HL-60 (cell line): Measurements from ENCODE around the gene DGUOK.
"Not testable (repeated sequence)": the region's sequence is repeated elsewhere in the genome, so short reads cannot be mapped to it uniquely, and the experiment has no call there.

Experiments
- DNase-seq, 2 experiments: peaks; one replicate each; pipeline ENCODE4 v3.0.0-alpha.2; 2010 to 2020; ENCODE audit warnings: low read depth in 1 of 2, low spot score in 1 of 2
- H3K27ac ChIP-seq: fragments of 250-450 bp; sonication (Bioruptor Pico); replicated peaks from 2 replicates; pipeline ENCODE4 v1.5.1; 2020; ENCODE audit warnings: mild to moderate bottlenecking, moderate library complexity
- H3K27me3 ChIP-seq: fragments of 250-450 bp; sonication (Bioruptor Pico); 2 replicates; pipeline ENCODE4 v1.5.1; 2021; ENCODE audit warnings: mild to moderate bottlenecking, moderate library complexity; ENCODE audit not compliant: insufficient read depth, poor library complexity, severe bottlenecking
- H3K4me3 ChIP-seq: replicated peaks from 2 replicates; pipeline ENCODE4 v1.5.1; 2011; ENCODE audit warnings: mild to moderate bottlenecking, control low read depth, low read length; ENCODE audit not compliant: insufficient read depth
- CTCF ChIP-seq: IDR thresholded peaks from one replicate; pipeline ENCODE4 v1.5.1; 2011; ENCODE audit warnings: low read length, control low read depth, inconsistent platforms; ENCODE audit not compliant: insufficient read depth
- GABPA ChIP-seq: IDR thresholded peaks from 2 replicates; pipeline ENCODE4 v1.6.1; 2012; ENCODE audit warnings: low read depth
- POLR2AphosphoS5 ChIP-seq: IDR thresholded peaks from 2 replicates; pipeline ENCODE4 v1.6.1; 2012; ENCODE audit warnings: low read depth
- REST ChIP-seq: IDR thresholded peaks from 2 replicates; pipeline ENCODE4 v1.6.1; 2012; ENCODE audit warnings: low read depth; ENCODE audit not compliant: insufficient replicate concordance
- SPI1 ChIP-seq: IDR thresholded peaks from 2 replicates; pipeline ENCODE4 v1.6.1; 2012; ENCODE audit warnings: low read depth, mild to moderate bottlenecking, borderline replicate concordance
- long read RNA-seq: library from polyadenylated mRNA; unstranded; transcript quantifications from one replicate; pipeline ENCODE4 v2.0.0, GENCODE V29; 2020

Gene DGUOK
- long read RNA-seq, transcript DGUOK-201 (7 exons, 1,144 nt): major isoform, 32 of 129 reads
- long read RNA-seq, transcript DGUOK-202 (5 exons, 880 nt): minor isoform, 17 of 129 reads
- long read RNA-seq, transcript DGUOK-203 (4 exons, 703 nt): major isoform, 32 of 129 reads
- long read RNA-seq, transcript DGUOK-208 (6 exons, 1,029 nt): minor isoform, 24 of 129 reads
- long read RNA-seq, partial matches to known transcripts: 1 of 129 reads
- long read RNA-seq, other reads (novel, unspliced or antisense): 22 of 129 reads

GRCh38 chr2:73926493-73927327, at the start of gene DGUOK:
TSS of gene DGUOK (plus strand) at chr2:73926880. CDS start at chr2:73926911, 31 bp downstream.
- Histone ChIP-seq H3K27me3 (no peaks in the 10 kb centered on the region), H3K27ac (peak within 1 kb of the TSS; percentile 88), H3K4me3 (peak within 1 kb of the TSS; percentile 92)
- DNase-seq: peak; percentile 99 to 100
- TF ChIP-seq POLR2AphosphoS5 (peak; percentile 97), GABPA (peak; percentile 89), CTCF (no peak), REST (peak; percentile 56), SPI1 (peak; percentile 98)

- Histone ChIP-seq H3K27me3 (no peaks in the 10 kb centered on the region), H3K4me3 (peak overlapping the region; percentile 15; the same call in 1 of the 2 replicates), H3K27ac (peak overlapping the region; percentile 64)
- peak; percentile 41 to 66 for DNase-seq
- no peak for TF ChIP-seq CTCF
- TF ChIP-seq POLR2AphosphoS5: no peak
- peak; percentile 70; the same call in 1 of the 2 replicates for TF ChIP-seq SPI1
These were observed 49.4 kb upstream of the DGUOK start for GRCh38 chr2:73877071-73877802.

- H3K4me3 ChIP-seq, H3K27me3 ChIP-seq, DNase-seq: not testable (repeated sequence)
- peak overlapping the region; percentile 64 for H3K27ac ChIP-seq
These were observed 48.7 kb upstream of the DGUOK start for GRCh38 chr2:73877984-73878383.

GRCh38 chr2:73885406-73885805, 41.3 kb upstream of the DGUOK start:
- Histone ChIP-seq H3K27me3 (no peaks in the 10 kb centered on the region), H3K27ac (no peak overlapping the region), H3K4me3 (no peak overlapping the region)
- TF ChIP-seq POLR2AphosphoS5 (no peak), GABPA (no peak), SPI1 (no peak), REST (no peak), CTCF (no peak)
- no peak for DNase-seq
